Epithelial cell of esophagus (primary cell): ENCODE data around the gene AFF1.

Experiments used
- DNase-seq: peaks from one replicate; pipeline ENCODE4 v3.0.0; 2010; ENCODE audit warnings: low read depth
- H3K4me3 ChIP-seq: 2 replicates; pipeline ENCODE4 v1.5.1; 2011; ENCODE audit warnings: mild to moderate bottlenecking, low read length, control low read depth
- CTCF ChIP-seq: IDR thresholded peaks from 2 replicates; pipeline ENCODE4 v1.5.1; 2011; ENCODE audit warnings: low read depth, mild to moderate bottlenecking, low read length, control low read depth, inconsistent platforms; ENCODE audit not compliant: insufficient read depth; ENCODE audit errors: missing control alignments

The AFF1 gene

GRCh38 chr4:87045234-87045558 lies 110.4 kb downstream of the AFF1 start:
- no peak for TF ChIP-seq CTCF
- no peak for DNase-seq
- H3K4me3 ChIP-seq, result no peak overlapping the region

GRCh38 chr4:87045659-87046058 lies 110.8 kb downstream of the AFF1 start:
- no peak overlapping the region for H3K4me3 ChIP-seq
- DNase-seq, result no peak

GRCh38 chr4:87046121-87046551 lies 111.3 kb downstream of the AFF1 start:
- no peak for DNase-seq
- TF ChIP-seq CTCF, result no peak
- H3K4me3 ChIP-seq, result no peak overlapping the region

More at GRCh38 chr4:87045659-87046058, 110.8 kb downstream of the AFF1 start:
- no peak for TF ChIP-seq CTCF

- no peak overlapping the region for H3K4me3 ChIP-seq
- no peak for TF ChIP-seq CTCF
- no peak for DNase-seq
Measured at GRCh38 chr4:87047281-87047798, 112.5 kb downstream of the AFF1 start.

DNA sequence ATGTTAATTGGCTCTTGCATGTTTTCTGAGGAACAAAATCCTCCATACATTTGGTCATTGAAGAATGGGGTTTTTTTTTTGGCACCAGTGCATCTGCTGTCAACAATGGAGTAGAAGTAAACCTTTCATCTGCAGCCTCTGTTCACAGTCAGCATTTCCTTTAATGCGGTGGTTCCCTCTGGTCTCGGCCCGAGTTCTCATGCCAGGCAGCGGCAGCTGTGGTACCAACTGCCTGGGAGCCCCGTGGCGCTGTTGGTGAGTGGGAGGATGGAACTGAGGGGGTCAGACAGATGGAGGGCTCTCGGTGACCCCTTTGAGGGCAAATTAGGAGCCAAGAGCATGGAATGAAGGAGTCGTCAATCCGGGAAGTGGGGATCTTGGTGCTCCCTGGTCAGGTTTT lies 114.7 kb downstream of the AFF1 start:
- no peak for DNase-seq
- no peak for TF ChIP-seq CTCF
- no peak overlapping the region for H3K4me3 ChIP-seq

GRCh38 chr4:87050596-87050995 lies 115.8 kb downstream of the AFF1 start:
- H3K4me3 ChIP-seq, result no peak overlapping the region
- no peak for DNase-seq
- TF ChIP-seq CTCF, result no peak

- H3K4me3 ChIP-seq, result no peak overlapping the region
- DNase-seq, result no peak
- no peak for TF ChIP-seq CTCF
Measured at GRCh38 chr4:87051121-87051713, 116.4 kb downstream of the AFF1 start.
